DMS79 treated with DMSO at 0.1 percent for 48 hours (cell line): ENCODE measurements around the gene CMTM6.
"Not testable (repeated sequence)": the region's sequence is repeated elsewhere in the genome, so short reads cannot be mapped to it uniquely, and the experiment has no call there.

Experiments
- DNase-seq: peaks from one replicate; lab custom pipeline; 2025; lab: John Stamatoyannopoulos, UW

Gene CMTM6

GRCh38 chr3:32499585-32499984, 3.1 kb downstream of the CMTM6 start:
- no peak for DNase-seq

- DNase-seq: no peak
Measured at GRCh38 chr3:32498992-32499391, 3.7 kb downstream of the CMTM6 start.

DNA sequence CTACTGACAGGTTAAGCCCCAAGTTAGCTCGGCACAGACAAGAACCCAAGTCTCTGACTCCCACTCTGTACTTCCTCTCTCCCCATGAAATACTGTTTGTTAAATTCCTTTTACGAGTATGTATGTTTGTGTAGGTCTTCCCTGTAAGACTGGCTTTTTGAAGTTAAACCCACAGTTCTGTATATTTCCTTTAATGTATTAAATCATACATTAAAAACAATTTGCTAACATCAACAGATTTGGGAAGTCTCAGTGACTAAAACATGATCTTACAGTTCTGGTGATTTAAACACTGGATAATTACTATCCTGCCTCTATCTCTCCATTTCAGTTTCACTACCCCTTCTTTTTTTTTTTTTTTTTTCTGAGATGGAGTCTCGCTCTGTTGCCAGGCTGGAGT, 4.4 kb downstream of the CMTM6 start:
- no peak for DNase-seq

DNA sequence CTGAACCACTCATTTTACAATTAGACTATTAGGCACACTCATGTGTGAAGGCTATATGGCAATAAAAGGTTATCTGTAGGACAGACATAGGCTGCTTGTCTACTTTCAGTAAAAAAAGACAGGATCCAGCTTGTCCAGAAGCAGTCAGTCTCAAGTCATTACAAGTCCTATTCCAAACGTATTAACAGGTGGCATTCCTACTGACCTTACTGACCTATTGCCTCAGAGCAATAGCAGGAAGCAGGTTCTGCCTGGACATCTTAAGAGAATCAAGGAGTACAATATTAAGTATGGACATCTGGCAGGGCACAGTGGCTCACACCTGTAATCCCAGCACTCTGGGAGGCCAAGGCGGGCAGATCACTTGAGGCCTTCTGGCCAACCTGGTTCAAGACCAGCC, 7.0 kb downstream of the CMTM6 start:
- no peak for DNase-seq

GRCh38 chr3:32495085-32495484, 7.6 kb downstream of the CMTM6 start:
- no peak for DNase-seq

GRCh38 chr3:32493437-32494414, 8.9 kb downstream of the CMTM6 start:
- DNase-seq: no peak

GRCh38 chr3:32492684-32493436, 9.8 kb downstream of the CMTM6 start:
- DNase-seq: no peak

- DNase-seq: no peak
Measured at GRCh38 chr3:32488474-32489008, 14.1 kb downstream of the CMTM6 start.

DNA sequence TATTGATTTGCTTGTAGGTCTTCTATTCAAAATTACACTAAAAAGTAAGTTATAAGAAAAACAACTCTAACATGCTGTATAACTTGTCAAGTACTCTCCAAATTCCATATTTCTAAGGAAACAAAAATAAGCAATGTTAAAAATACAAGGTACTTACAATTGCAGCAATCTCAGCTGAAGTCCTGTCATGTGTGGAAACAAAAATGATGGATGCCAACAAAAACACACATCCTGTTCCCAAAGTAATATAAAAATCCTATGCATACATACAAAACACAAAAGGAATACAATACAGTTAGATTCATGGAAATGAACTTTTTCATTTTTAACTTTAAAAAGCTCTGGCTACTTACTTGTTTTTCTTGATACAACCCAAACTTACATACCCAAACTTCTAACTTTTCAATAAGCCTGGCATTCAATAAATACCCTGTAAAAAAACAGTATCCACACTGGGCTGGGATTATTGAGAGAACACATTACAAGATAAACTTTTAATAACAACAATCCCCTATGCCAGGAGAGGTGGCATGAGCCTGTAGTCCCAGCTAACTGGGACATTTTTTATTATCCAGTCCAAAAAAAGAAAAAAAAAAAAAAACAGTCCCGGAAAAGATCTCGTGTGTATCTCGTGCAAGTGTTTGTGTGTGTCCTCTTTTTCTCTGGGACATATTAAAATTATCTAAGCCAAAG, 14.7 kb downstream of the CMTM6 start:
- no peak for DNase-seq

- no peak for DNase-seq
Measured at GRCh38 chr3:32484436-32484835, 18.2 kb downstream of the CMTM6 start.

DNA sequence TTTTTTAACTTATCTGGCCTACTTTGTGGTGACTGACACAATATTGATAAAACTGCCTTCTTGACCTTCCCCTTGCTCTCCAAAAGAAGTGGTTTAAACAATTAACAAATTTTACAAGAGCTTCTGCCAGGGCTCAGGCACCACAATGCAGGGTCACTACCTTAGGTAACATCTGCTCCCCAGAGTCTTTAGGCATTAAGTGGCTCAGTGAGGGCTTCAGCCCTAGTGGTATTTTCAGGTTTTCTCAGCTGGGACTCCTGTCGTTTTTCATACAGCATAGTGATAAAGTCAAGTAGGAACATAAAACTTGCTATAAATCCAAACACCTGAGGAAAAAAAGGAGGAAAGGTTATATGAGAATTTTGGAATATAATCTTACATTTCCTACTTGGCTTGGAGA, 18.9 kb downstream of the CMTM6 start:
- DNase-seq: no peak

- no peak for DNase-seq
Measured at GRCh38 chr3:32482693-32483092, 20.0 kb downstream of the CMTM6 start.

GRCh38 chr3:32481791-32482631, 20.6 kb downstream of the CMTM6 start:
- DNase-seq: no peak

DNA sequence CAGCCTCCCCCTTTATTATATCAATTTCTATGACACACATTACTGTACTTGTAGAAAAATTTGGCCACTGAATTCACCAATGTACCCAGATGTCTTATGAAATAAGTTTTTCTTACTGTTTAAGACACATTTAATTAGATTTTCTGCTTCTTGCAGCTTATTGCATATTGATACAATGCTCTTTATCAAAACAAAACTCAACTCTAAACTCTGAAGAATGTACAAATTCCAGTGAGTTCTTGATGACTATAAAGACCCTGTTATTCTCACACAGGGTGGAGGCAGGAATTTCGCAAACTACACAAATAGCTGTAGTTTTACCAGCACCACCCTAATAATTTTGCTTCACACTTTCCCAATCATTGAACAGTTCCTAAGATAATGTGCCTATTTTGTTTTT, 22.0 kb downstream of the CMTM6 start:
- DNase-seq: no peak

DNA sequence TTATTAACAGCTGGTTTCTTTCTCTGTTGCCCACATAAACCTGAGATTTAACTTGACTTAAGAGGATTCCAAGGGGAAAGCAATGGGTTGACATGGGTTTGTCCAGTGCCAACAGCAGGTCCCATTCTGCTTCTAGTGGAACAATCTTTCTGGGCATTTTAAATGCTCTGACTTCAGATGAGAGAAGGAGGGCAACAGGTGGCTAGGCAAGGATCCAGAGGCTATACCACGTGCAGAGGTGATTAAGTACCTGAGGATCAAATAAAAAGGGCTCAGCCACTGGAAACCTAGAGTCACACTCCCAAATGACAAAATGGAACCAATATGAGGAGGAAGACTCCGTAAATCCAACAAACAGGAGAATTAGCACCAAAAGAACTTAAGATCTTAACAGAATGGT, 28.5 kb downstream of the CMTM6 start:
- no peak for DNase-seq

DNA sequence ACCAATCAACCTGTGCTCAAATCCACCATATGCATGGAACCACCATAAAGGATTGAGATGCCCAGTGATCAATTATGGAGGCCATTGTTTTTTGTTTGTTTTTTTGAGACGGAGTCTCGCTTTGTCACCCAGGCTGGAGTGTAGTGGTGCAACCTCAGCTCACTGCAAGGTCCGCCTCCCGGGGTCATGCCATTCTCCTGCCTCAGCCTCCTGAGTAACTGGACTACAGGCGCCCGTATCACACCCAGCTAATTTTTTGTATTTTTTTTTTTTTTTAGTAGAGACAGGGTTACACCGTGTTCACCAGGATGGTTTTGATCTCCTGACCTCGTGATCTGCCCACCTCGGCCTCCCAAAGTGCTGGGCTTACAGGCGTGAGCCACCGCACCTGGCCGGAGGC, 30.5 kb downstream of the CMTM6 start:
- DNase-seq: not testable (repeated sequence)

DNA sequence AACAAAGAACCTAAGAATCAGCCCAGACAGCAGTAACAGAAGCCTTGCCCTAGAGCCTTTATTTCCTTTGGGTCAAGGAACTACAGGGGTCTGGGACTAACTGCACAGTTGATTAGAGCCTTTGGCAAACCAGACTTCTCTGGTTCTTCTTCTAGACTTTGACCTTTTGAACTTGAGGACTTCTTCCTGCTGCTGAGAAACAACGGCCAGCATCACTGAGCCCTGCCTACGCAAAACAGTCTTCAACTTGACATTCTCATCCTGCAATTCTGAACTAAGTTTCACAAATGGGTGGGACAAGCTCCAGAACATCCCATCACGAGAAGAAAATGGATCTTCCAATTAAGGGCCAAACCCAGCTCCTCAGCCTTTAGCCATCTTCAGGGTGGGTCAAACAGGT, 31.4 kb downstream of the CMTM6 start:
- no peak for DNase-seq

DNA sequence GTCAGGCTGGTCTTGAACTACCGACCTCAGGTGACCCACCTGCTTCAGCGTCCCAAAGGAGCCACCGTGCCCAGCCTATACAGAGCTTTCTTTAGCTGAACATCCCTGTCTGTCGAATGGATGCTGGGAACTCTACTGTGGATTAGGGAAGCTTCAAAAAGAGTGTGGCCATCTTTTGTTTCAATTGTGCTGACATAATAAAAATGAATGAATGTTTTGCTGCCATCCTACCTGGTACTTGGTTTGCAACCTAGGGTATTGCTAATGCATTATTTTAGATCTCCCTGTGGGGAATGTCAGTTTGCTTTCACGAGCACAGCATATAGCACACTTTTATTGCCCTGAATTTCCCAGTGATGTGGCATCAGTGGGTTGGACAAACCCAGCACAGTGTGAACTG, 32.3 kb downstream of the CMTM6 start:
- no peak for DNase-seq

DNA sequence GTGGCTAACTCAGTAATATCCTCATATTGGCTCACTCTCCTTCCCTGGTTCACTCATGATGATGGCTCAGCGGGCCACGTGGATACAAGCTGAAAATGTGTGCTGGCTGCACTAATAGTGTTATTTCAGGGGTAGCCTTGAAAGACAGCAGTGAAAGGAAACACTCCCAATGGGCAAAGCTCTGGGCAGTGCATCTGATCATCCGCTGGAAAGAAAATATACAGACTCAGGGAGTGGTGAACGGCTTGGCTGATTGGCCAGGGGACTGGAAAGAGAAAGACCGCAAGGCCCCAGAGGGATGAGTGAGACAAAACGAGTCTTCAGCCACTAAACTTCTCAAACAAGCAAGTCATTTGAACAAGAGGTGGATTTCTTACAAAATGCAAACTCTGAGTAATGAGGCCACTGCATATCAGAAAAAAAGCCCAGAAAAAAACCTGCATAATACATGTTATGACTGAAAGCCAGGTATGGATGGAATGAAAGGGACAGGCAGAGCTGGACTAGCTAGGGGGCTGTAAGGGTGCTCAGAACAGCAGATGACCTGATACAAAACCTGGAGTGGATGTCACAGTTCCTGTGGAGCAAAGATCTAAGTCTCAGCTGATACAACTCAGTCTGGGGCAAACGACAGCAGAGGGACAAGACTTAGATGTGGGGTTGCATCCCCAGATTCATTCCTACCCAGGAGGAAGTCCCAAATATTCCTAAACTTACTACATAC, 33.3 kb downstream of the CMTM6 start:
- no peak for DNase-seq

DNA sequence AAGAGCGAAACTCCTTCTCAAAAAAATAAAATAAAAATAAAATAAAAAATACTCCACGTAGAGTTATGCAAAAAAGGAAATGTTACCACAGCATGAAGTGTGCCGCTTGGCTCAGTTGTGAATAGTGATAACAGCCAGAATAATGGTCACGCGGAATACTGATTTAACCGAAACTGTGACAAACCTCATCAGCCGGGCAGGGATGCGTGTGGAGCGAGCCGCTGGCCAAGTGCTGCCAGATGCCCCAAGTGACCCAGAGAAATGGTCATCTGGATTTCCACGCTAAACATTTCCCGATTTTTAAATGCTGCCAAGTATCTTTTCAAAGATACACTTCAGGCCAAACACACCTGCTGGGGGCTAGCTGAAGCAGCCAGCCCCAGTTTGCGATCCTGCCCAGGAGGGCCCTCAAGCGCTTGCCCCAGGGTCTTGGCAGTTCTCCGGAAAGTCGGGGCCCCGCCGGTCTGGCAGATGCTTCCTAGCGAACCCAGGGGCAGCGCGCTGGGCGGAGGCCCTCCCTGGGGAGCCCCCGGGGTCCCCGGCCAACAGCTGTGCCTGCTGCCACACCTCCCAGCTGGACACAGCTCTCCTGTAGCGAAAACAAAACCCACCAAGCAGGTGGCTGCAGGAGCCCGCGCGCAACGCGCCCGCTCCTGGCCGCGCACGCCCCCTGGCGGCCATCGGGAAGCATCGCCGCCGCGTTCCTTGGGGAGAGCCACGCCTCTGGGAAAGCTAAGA, 35.1 kb downstream of the CMTM6 start:
- peak; percentile 52 for DNase-seq
